RCC 7860 (cell line): ENCODE measurements around the gene NLRX1.
A peak's percentile ranks its signal among the peaks of the same experiment; 100 is the strongest.
"Not testable (repeated sequence)": the region's sequence is repeated elsewhere in the genome, so short reads cannot be mapped to it uniquely, and the experiment has no call there.

ENCODE experiments used
- DNase-seq: peaks from one replicate; pipeline ENCODE4 v3.0.0-alpha.2; 2015; ENCODE audit warnings: low spot score
- FAIRE-seq: peaks from 2 replicates; lab custom pipeline; 2012; peaks lifted over from hg19 to GRCh38; lab: Jason Lieb, UNC

The NLRX1 gene

DNA sequence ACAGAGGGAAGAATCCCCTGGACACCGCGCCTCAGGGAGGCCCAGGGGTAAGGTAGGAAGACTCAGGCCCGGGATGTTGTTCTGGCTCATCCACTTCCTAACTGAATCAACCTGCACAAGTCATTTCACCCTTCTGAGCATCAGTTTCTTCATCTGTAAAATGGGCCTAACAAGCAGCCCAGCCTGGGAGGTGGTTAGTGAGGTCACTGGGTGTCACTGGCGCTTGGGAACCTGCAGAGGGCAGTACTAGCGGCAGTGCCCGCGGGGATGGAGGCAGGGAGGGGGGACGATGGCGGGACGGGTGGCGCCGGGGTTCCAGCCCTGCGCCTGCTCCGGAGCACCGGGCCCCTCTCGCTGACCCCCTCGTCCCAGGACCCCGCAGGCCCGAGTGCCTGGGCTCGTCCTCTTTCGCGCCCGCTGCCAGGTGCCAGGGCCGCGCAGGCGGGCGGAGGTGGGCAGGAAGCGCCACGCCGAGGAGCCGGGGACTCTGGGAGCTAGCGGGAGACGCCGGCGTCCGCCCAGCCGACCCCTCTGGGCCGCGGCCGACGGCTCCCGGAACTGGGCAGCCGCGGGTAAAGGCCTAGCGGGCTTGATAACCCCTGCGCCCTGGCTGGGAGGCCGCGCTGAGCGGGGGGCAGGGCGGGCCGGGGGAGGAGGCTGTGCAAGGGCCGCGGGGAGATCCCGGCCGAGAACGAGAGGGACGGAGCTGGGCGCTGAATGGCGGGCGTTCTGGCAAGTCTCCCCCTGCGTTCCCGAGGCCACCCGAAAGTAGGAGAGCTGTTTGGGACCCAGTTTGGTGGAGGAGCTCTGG is at the start of gene NLRX1:
Gene NLRX1 (plus strand): TSS at position 255 of the 811 bp plus-strand sequence. CDS start 2,679 bp downstream, outside the sequence.
- FAIRE-seq (no peak), DNase-seq (peak; percentile 72)

DNA sequence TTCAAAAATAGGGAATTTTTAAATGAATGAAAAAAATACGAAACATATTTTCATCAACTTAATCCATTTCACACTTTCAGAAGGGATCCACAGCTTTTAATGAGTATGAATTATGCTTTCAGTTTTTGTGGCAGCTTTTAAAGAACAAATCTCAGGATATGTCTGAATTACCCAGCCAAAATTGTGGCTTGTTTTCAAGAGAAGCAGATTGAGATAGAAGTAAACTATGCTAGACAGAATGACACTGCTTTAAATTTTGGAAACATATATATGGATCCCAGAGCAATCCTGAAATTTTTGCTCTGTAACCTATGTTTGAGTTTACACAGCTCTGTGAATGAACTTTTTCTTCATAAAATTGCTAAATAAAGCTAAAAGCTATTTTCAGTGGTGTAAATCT is 49.6 kb upstream of the NLRX1 start:
- FAIRE-seq (no peak), DNase-seq (no peak)

GRCh38 chr11:119120639-119121007 is 47.9 kb upstream of the NLRX1 start:
- no peak for DNase-seq
- no peak for FAIRE-seq

GRCh38 chr11:119121008-119121810 is 47.3 kb upstream of the NLRX1 start, which contains the start of gene HINFP:
Gene HINFP (plus strand): TSS chr11:119121580. CDS start chr11:119126945, 5,365 bp downstream.
- FAIRE-seq = peak; percentile 83
- DNase-seq = peak; percentile 94

GRCh38 chr11:119121811-119122124 is 46.8 kb upstream of the NLRX1 start:
- FAIRE-seq (no peak), DNase-seq (no peak)

GRCh38 chr11:119125821-119126220 is 42.7 kb upstream of the NLRX1 start:
- DNase-seq (no peak), FAIRE-seq (no peak)

DNA sequence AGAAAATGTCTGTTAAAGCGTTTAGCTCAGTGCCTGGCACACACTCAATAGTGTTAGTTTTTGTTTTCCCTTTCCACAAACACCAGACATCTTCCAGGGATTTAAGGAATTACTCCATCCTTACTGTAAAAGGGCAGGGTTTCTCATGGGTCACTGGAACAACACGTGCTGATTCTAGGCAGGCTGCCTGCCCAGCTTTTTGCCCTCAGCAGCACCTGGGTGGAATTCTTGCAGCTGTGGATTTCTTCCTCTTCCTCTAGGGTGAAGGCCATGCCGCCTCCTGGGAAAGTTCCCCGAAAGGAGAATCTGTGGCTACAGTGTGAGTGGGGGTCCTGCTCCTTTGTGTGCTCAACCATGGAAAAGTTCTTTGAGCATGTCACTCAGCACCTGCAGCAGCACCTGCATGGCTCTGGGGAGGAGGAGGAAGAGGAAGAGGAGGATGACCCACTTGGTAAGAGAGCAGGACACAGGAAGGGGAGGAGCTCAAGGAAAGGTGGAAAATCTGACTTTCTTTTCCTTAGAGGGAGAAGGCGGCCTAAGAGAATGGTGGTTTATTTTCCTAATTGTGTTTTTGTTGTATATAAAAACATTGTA is 41.8 kb upstream of the NLRX1 start:
- no peak for FAIRE-seq
- no peak for DNase-seq

DNA sequence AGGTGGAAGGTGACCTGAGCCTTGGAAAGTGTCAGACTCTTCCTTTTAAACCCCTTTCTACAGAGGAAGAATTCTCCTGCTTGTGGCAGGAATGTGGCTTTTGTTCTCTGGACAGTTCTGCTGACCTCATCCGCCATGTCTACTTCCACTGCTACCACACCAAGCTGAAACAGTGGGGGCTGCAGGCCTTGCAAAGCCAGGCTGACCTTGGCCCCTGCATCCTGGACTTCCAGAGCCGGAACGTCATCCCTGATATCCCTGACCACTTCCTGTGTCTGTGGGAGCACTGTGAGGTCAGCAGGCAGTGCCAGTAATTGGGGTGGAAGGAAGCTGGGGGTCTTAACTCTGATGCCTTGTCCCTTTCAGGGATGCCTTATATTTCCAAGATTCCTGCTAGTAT is 37.9 kb upstream of the NLRX1 start:
- no peak for FAIRE-seq
- peak; percentile 35 for DNase-seq

- no peak for FAIRE-seq
- no peak for DNase-seq
These were observed 34.0 kb upstream of the NLRX1 start for GRCh38 chr11:119134389-119134978.

DNA sequence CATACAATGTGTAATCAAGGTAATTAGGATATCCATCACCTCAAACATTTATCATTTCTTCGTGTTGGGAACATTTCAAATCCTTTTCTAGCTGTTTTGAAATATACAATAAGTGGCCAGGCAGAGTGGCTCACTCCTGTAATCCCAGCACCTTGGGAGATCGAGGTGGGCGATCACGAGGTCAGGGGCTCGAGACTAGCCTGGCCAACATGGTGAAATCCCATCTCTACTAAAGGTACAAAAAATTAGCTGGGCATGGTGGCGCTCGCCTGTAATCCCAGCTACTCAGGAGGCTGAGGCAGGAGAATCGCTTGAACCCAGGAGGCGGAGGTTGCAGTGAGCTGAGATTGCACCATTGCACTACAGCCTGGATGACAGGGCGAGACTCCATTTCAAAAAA is 29.2 kb upstream of the NLRX1 start:
- DNase-seq, FAIRE-seq: not testable (repeated sequence)

DNA sequence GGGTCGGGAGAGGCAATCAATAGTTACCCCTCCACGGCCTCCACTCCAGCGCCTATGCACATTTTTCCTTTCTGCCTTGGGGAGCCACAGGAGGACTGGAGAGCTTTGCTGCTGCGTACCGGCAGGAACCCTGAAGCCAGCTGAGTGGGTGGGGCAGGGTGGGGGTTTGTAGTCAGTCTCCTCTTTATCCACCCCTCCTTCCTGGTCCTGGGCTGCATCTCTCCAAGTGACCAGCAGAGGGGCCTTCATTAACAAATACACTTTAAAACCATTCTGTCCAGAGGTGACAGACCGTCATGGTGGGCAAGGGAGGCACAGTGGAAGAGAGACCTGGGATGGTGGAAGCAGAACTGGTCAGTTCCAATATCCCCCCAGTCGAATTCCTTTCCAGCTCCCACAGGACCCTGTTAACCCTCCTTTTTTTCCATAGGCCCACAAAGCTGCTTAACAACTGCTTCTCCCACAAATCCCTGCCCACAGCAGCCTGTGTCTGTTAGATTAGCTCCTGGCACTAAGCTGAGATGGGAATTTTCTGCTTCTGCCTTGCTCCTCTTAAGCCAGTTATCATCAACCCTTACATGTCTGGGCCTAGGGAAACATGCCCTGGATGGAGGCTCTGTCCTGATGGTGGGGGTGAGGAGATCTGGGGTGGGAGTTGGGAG is 23.6 kb upstream of the NLRX1 start:
- no peak for FAIRE-seq
- DNase-seq = peak; percentile 29

DNA sequence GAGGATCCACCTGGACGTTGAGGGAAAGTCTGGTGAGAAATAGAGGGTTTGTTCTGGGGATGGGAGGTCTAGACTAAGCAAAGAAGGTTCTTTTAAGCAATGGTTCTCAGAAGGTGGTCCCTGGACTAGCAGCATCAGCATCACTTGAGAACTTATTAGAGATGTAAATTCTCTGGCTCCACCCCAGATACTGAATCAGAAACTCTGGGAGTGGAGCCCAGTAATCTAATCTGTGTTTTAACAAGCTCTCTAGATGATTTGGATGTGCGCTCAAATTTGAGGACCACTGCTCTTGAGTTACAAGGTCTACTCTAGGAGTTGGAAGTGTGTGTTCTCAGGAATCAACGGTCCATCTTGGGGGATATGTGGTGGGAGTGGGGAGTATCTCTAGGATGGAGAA is 23.0 kb upstream of the NLRX1 start:
- DNase-seq (no peak), FAIRE-seq (no peak)

GRCh38 chr11:119147604-119148333 is 20.8 kb upstream of the NLRX1 start:
- no peak for FAIRE-seq
- no peak for DNase-seq

GRCh38 chr11:119148720-119149017 is 19.9 kb upstream of the NLRX1 start:
- DNase-seq = no peak
- FAIRE-seq = no peak

DNA sequence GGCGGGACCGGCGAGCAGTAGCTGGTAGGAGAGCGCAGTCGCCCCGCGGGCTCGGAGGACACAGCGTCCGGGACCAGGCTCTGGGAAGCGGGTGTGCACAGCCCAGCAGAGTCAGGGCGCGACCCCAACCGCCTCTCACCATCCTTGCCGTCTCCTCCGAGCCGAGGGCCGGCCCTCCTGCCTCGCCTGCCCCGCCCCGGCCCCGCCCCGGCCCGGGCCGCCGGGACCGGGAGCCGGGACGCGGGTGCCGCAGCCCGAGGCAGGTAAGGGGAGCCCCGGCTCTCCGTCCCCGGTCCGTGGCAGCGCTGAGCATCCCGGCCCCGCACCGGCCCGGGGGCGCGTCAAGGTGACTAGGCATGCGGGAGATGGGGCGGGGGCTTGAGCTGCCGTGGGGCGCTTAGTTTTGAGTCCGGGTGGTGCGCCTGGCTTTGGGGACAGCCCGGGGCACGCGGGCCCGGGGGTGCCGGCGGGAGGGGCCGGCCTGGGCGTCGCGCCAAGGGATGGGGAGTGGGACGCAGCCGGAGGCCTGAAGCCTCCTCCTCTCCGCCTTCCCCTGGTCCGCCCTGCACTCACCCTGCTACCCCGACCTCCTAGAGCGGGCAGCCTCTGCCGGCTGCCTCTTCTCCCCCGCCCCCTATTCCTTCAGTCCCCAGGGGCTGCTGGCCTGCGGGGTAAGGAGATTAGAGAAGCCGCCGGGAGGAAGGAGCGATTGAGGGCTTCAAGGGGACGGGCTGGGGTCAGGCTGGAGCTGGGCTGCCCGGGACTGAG is 19.3 kb upstream of the NLRX1 start, which contains the start of gene ABCG4:
Gene ABCG4 (plus strand): TSS at position 35 of the 768 bp plus-strand sequence. CDS start 914 bp downstream, outside the sequence.
- DNase-seq = no peak
- no peak for FAIRE-seq

DNA sequence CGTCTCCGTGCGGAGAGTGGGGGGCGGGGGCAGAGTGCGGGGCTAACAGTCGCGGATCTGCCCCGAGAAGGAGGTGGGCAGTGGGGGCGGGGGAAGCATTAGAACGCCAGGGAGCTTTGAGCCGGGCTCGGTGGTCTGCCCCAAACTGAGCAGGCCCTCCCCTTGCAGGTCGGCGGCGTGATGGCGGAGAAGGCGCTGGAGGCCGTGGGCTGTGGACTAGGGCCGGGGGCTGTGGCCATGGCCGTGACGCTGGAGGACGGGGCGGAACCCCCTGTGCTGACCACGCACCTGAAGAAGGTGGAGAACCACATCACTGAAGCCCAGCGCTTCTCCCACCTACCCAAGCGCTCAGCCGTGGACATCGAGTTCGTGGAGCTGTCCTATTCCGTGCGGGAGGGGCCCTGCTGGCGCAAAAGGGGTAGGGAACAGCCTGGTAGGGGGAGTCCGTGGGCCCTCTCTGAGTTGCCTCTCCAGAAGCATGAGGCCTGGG is 18.7 kb upstream of the NLRX1 start:
- DNase-seq (no peak), FAIRE-seq (no peak)

DNA sequence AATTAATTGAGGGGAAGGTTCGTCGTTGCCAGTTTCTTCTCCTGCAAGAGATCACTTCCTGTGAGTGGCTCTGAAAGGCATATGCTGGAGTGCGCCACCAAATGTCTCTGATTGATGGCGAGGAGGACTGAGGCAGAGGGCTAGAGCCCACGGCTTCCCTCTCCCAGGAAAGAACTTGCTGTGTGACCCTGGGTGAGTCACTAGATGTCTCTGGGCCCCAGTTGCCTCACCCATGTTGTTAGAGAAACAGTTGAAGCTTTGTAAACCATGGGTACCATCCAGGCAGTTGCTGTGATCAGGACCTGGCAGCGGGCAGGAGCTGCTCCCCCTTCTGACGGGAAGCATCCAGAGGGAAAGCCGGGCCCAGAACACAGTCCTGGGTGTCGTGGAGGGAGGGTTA is 16.5 kb upstream of the NLRX1 start:
- FAIRE-seq (no peak), DNase-seq (no peak)

GRCh38 chr11:119152604-119153003 is 15.9 kb upstream of the NLRX1 start:
- no peak for FAIRE-seq
- DNase-seq = no peak
